Heart left ventricle (tissue), 13 donors: Measurements from ENCODE around the gene LYPD6B.

Experiments
- POLR2A ChIP-seq, 2 donors: fragments of 450-650 bp; IDR thresholded peaks; one replicate each; pipeline ENCODE4 v1.6.1; 2017; ENCODE audit warnings: antibody characterized with exemption in 2 of 2, mild to moderate bottlenecking in 2 of 2, moderate library complexity in 2 of 2
- TF ChIP-seq, protein P1 (sequence below), 12 donors: fragments of 200-600 bp; sonication (generic) in 4 of 12; IDR thresholded peaks; one replicate each; pipeline versions ENCODE4 v1.5.0 to v1.8.0; 2018 to 2022; ENCODE audit warnings: antibody characterized with exemption in 12 of 12, mild to moderate bottlenecking in 5 of 12
- donor health status: ischemic (EF 13 %, LVEDD 7.1; RV severe dilation, severe dysfunction).
- donor health status: DM: no; HTN: yes; CAD: no.
- donor health status: DM: no; HTN: no; CAD: no.
- donor health status: ischemic (EF 25% LVEDD 6.9; RV normal size, moderate dysfunction).
- donor health status: ischemic (EF 25% LVEDD 5.7; RV mildly dilated, moderate dysfunction).
- donor health status: ischemic (EF 35%, LVEDD 5.7; RV mildly dilated, moderate dysfunction).
- donor health status: nonischemic (EF 11% LVEDD 7.7; RV severe dilation, severe dysfunction).
- donor health status: DM: yes; HTN: yes; CAD: no.
- donor health status: PGD.
- donor health status: ischemic (EF 29% LVEDD 5.4; RV normal size, mild dysfunction).
- donor health status: nonischemic (EF 23%, LVEDD 6.1; RV moderate dilation, normal function).

DNA sequence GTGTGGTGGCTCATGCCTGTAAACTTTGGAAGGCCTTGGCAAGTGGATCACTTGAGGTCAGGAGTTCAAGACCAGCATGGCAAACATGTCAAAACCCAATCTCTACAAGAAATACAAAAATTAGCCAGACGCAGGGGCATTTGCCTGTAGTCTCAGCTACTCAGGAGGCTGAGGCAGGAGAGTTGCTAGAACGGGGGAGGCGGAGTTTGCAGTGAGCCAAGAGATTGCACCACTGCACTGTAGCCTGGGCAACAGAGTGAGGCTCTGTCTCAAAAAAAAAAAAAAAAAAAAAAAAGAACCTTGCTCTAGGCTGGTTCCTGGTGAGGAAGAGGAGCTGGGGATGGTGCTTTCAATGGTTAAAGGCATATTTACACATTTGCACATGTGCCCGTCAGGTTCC is 129.4 kb downstream of the LYPD6B start:
- TF ChIP-seq, protein P1, sequence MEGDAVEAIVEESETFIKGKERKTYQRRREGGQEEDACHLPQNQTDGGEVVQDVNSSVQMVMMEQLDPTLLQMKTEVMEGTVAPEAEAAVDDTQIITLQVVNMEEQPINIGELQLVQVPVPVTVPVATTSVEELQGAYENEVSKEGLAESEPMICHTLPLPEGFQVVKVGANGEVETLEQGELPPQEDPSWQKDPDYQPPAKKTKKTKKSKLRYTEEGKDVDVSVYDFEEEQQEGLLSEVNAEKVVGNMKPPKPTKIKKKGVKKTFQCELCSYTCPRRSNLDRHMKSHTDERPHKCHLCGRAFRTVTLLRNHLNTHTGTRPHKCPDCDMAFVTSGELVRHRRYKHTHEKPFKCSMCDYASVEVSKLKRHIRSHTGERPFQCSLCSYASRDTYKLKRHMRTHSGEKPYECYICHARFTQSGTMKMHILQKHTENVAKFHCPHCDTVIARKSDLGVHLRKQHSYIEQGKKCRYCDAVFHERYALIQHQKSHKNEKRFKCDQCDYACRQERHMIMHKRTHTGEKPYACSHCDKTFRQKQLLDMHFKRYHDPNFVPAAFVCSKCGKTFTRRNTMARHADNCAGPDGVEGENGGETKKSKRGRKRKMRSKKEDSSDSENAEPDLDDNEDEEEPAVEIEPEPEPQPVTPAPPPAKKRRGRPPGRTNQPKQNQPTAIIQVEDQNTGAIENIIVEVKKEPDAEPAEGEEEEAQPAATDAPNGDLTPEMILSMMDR (IDR thresholded peaks at IDR 0.05): no peak
- TF ChIP-seq POLR2A (IDR thresholded peaks at IDR 0.05): no peak
